Measurements from ENCODE around the gene GPC4. TPM values are rescaled to one million over a fixed set of nuclear protein-coding genes. Genes with fewer than 3 reads are reported as not detected.

Gene GPC4
- total RNA-seq, 1 experiment from 2014 or later, result not detected

GRCh38 chrX:133370696-133371275, 44.5 kb downstream of the GPC4 start:
- Histone ChIP-seq H3K79me2 (ENCODE audit: low read length) (no peaks in the 10 kb centered on the region), H3K27me3 (ENCODE audit: low read length) (no peaks in the 10 kb centered on the region), H4K20me1 (ENCODE audit: insufficient read depth, low read depth, low read length) (no peaks in the 10 kb centered on the region), H3K27ac (ENCODE audit: low read length) (no peak overlapping the region), H3K9me3 (ENCODE audit: low read length) (no peaks in the 10 kb centered on the region), H3K4me1 (ENCODE audit: low read length) (peaks cover 16% of the 10 kb centered on the region), H3K9me2 (replicated peaks; ENCODE audit: insufficient read depth, low read length) (no peaks in the 10 kb centered on the region), H3K4me2 (ENCODE audit: low read depth, low read length, poor library complexity, severe bottlenecking) (no peak overlapping the region), H3K9ac (ENCODE audit: low read length) (no peak overlapping the region), H3K36me3 (ENCODE audit: insufficient read depth, low read length) (no peaks in the 10 kb centered on the region), H3K4me3 (ENCODE audit: low read length) (no peak overlapping the region), H2AFZ (ENCODE audit: low read length) (no peak overlapping the region)
- no peak for DNase-seq

GRCh38 chrX:133369065-133369464, 46.2 kb downstream of the GPC4 start:
- Histone ChIP-seq H2AFZ (ENCODE audit: low read length) (no peak overlapping the region), H3K4me1 (ENCODE audit: low read length) (peaks cover under 1% of the 10 kb centered on the region; the same call in 1 of the 2 replicates), H3K4me3 (ENCODE audit: low read length) (no peak overlapping the region), H3K27ac (ENCODE audit: low read length) (no peak overlapping the region), H4K20me1 (ENCODE audit: insufficient read depth, low read depth, low read length) (no peaks in the 10 kb centered on the region), H3K27me3 (ENCODE audit: low read length) (no peaks in the 10 kb centered on the region), H3K79me2 (ENCODE audit: low read length) (no peaks in the 10 kb centered on the region), H3K36me3 (ENCODE audit: insufficient read depth, low read length) (no peaks in the 10 kb centered on the region), H3K9me3 (ENCODE audit: low read length) (no peaks in the 10 kb centered on the region), H3K9ac (ENCODE audit: low read length) (no peak overlapping the region), H3K4me2 (ENCODE audit: low read depth, low read length, poor library complexity, severe bottlenecking) (no peak overlapping the region), H3K9me2 (replicated peaks; ENCODE audit: insufficient read depth, low read length) (no peaks in the 10 kb centered on the region)
- DNase-seq, result no peak

DNA sequence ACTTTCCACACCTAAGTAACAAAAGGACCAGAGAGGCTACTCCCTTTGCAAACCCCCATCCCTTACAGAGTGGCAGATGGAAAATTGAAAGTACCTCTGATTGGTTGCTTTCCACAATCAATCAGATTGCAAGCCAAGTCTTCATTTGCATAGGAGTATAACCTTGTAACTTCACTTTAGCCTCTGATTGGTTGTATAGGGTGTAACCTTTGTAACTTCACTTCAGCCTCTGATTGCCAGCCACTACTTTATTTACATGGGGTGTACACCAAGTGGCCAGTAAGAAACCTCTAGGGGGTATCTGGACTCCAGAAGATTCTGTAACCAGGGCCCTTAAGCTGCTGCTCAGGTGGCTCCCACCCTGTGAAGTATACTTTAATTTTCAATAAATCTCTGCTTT, 48.6 kb downstream of the GPC4 start:
- no peaks in the 10 kb centered on the region for H3K9me2 ChIP-seq (replicated peaks; ENCODE audit: insufficient read depth, low read length)
- no peaks in the 10 kb centered on the region for H3K27me3 ChIP-seq (ENCODE audit: low read length)
- no peak overlapping the region for H3K9ac ChIP-seq (ENCODE audit: low read length)
- DNase-seq, result no peak
- no peaks in the 10 kb centered on the region for H3K79me2 ChIP-seq (ENCODE audit: low read length)
- no peaks in the 10 kb centered on the region for H3K36me3 ChIP-seq (ENCODE audit: insufficient read depth, low read length)
- no peak overlapping the region for H3K4me3 ChIP-seq (ENCODE audit: low read length)
- no peak overlapping the region for H3K27ac ChIP-seq (ENCODE audit: low read length)
- no peak overlapping the region for H3K4me2 ChIP-seq (ENCODE audit: low read depth, low read length, poor library complexity, severe bottlenecking)
- H3K9me3 ChIP-seq (ENCODE audit: low read length), result no peaks in the 10 kb centered on the region
- H3K4me1 ChIP-seq (ENCODE audit: low read length), result no peaks in the 10 kb centered on the region
- H2AFZ ChIP-seq (ENCODE audit: low read length), result no peak overlapping the region
- no peaks in the 10 kb centered on the region for H4K20me1 ChIP-seq (ENCODE audit: insufficient read depth, low read depth, low read length)

- no peak overlapping the region for H3K4me2 ChIP-seq (ENCODE audit: low read depth, low read length, poor library complexity, severe bottlenecking)
- no peak overlapping the region for H3K4me3 ChIP-seq (ENCODE audit: low read length)
- H3K9ac ChIP-seq (ENCODE audit: low read length), result no peak overlapping the region
- H3K36me3 ChIP-seq (ENCODE audit: insufficient read depth, low read length), result no peaks in the 10 kb centered on the region
- H3K27me3 ChIP-seq (ENCODE audit: low read length), result no peaks in the 10 kb centered on the region
- H3K79me2 ChIP-seq (ENCODE audit: low read length), result no peaks in the 10 kb centered on the region
- H3K4me1 ChIP-seq (ENCODE audit: low read length), result no peaks in the 10 kb centered on the region
- DNase-seq, result no peak
- no peaks in the 10 kb centered on the region for H4K20me1 ChIP-seq (ENCODE audit: insufficient read depth, low read depth, low read length)
- H3K9me3 ChIP-seq (ENCODE audit: low read length), result no peaks in the 10 kb centered on the region
- no peaks in the 10 kb centered on the region for H3K9me2 ChIP-seq (replicated peaks; ENCODE audit: insufficient read depth, low read length)
- H2AFZ ChIP-seq (ENCODE audit: low read length), result no peak overlapping the region
- H3K27ac ChIP-seq (ENCODE audit: low read length), result no peak overlapping the region
Measured at GRCh38 chrX:133365871-133366611, 49.2 kb downstream of the GPC4 start.

DNA sequence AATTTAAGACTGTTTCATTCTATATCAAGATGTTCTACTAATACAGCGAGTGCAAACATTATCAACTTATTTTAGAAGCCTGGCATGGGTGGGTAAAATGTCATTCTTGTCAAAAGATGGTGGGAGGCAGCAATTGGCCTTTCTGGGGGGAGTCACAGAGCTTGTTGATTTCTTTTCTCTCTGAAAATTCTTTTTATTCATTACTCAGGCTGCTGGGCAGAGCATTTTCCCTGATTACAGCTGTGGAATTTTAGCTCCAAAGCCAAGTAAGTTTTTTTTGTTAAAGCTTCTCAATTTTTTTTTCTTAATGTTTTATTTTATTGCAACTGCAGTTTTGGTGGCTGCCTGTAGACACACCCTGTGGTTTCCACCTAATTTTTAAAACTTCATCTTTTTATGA, 50.4 kb downstream of the GPC4 start:
- Histone ChIP-seq H3K79me2 (ENCODE audit: low read length) (no peaks in the 10 kb centered on the region), H3K36me3 (ENCODE audit: insufficient read depth, low read length) (no peaks in the 10 kb centered on the region), H3K9ac (ENCODE audit: low read length) (no peak overlapping the region), H3K4me2 (ENCODE audit: low read depth, low read length, poor library complexity, severe bottlenecking) (no peak overlapping the region), H3K9me3 (ENCODE audit: low read length) (no peaks in the 10 kb centered on the region), H3K4me3 (ENCODE audit: low read length) (no peak overlapping the region), H4K20me1 (ENCODE audit: insufficient read depth, low read depth, low read length) (no peaks in the 10 kb centered on the region), H2AFZ (ENCODE audit: low read length) (no peak overlapping the region), H3K27me3 (ENCODE audit: low read length) (no peaks in the 10 kb centered on the region), H3K4me1 (ENCODE audit: low read length) (no peaks in the 10 kb centered on the region), H3K9me2 (replicated peaks; ENCODE audit: insufficient read depth, low read length) (no peaks in the 10 kb centered on the region), H3K27ac (ENCODE audit: low read length) (no peak overlapping the region)
- DNase-seq, result no peak

GRCh38 chrX:133364196-133364595, 51.1 kb downstream of the GPC4 start:
- Histone ChIP-seq H3K4me1 (ENCODE audit: low read length) (no peaks in the 10 kb centered on the region), H3K36me3 (ENCODE audit: insufficient read depth, low read length) (no peaks in the 10 kb centered on the region), H3K9ac (ENCODE audit: low read length) (no peak overlapping the region), H3K9me2 (replicated peaks; ENCODE audit: insufficient read depth, low read length) (no peaks in the 10 kb centered on the region), H3K27ac (ENCODE audit: low read length) (no peak overlapping the region), H3K4me3 (ENCODE audit: low read length) (no peak overlapping the region), H2AFZ (ENCODE audit: low read length) (no peak overlapping the region), H3K4me2 (ENCODE audit: low read depth, low read length, poor library complexity, severe bottlenecking) (no peak overlapping the region), H3K79me2 (ENCODE audit: low read length) (no peaks in the 10 kb centered on the region), H3K9me3 (ENCODE audit: low read length) (no peaks in the 10 kb centered on the region), H3K27me3 (ENCODE audit: low read length) (no peaks in the 10 kb centered on the region), H4K20me1 (ENCODE audit: insufficient read depth, low read depth, low read length) (no peaks in the 10 kb centered on the region)
- no peak for DNase-seq

GRCh38 chrX:133362538-133362937, 52.8 kb downstream of the GPC4 start:
- Histone ChIP-seq H3K9ac (ENCODE audit: low read length) (no peak overlapping the region), H3K9me3 (ENCODE audit: low read length) (no peaks in the 10 kb centered on the region), H4K20me1 (ENCODE audit: insufficient read depth, low read depth, low read length) (no peaks in the 10 kb centered on the region), H2AFZ (ENCODE audit: low read length) (no peak overlapping the region), H3K27ac (ENCODE audit: low read length) (no peak overlapping the region), H3K9me2 (replicated peaks; ENCODE audit: insufficient read depth, low read length) (no peaks in the 10 kb centered on the region), H3K4me3 (ENCODE audit: low read length) (no peak overlapping the region), H3K27me3 (ENCODE audit: low read length) (no peaks in the 10 kb centered on the region), H3K79me2 (ENCODE audit: low read length) (no peaks in the 10 kb centered on the region), H3K36me3 (ENCODE audit: insufficient read depth, low read length) (no peaks in the 10 kb centered on the region), H3K4me2 (ENCODE audit: low read depth, low read length, poor library complexity, severe bottlenecking) (no peak overlapping the region), H3K4me1 (ENCODE audit: low read length) (no peaks in the 10 kb centered on the region)
- DNase-seq, result no peak

DNA sequence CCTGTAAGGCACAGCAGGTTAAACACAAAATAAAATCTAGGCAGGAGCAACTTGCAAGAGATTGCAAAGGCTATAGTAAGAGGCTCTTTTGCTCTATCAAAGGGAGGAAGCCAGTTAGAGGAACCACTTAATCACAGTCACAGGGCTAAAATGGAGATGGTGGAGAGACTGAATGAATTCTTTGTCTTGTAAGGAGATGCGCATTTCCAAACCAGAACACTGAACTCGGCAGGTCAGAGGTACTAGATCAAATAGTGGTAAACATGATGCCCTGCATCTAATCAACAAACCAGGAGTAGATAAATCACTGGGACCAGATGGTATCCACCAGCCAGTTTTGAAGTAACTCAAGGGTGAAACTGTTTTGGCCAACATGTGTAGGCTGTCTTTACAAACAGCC, 55.8 kb downstream of the GPC4 start:
- H3K9me3 ChIP-seq (ENCODE audit: low read length), result no peaks in the 10 kb centered on the region
- H3K27me3 ChIP-seq (ENCODE audit: low read length), result no peaks in the 10 kb centered on the region
- no peaks in the 10 kb centered on the region for H3K36me3 ChIP-seq (ENCODE audit: insufficient read depth, low read length)
- no peak overlapping the region for H3K9ac ChIP-seq (ENCODE audit: low read length)
- H3K4me1 ChIP-seq (ENCODE audit: low read length), result no peaks in the 10 kb centered on the region
- no peak overlapping the region for H3K4me3 ChIP-seq (ENCODE audit: low read length)
- H3K27ac ChIP-seq (ENCODE audit: low read length), result no peak overlapping the region
- DNase-seq, result no peak
- no peaks in the 10 kb centered on the region for H3K79me2 ChIP-seq (ENCODE audit: low read length)
- H3K4me2 ChIP-seq (ENCODE audit: low read depth, low read length, poor library complexity, severe bottlenecking), result no peak overlapping the region
- H3K9me2 ChIP-seq (replicated peaks; ENCODE audit: insufficient read depth, low read length), result no peaks in the 10 kb centered on the region
- no peak overlapping the region for H2AFZ ChIP-seq (ENCODE audit: low read length)
- no peaks in the 10 kb centered on the region for H4K20me1 ChIP-seq (ENCODE audit: insufficient read depth, low read depth, low read length)
